HEK293 (cell line): ENCODE results near the gene CD200.
"Not testable (repeated sequence)": the region's sequence is repeated elsewhere in the genome, so short reads cannot be mapped to it uniquely, and the experiment has no call there.

Experiments used
- CTCF ChIA-PET: fragments of 350-600 bp; formaldehyde crosslinking; extraction: SDS; loops from one replicate; lab custom pipeline; 2021; ENCODE audit warnings: antibody characterized with exemption; lab: Yijun Ruan, JAX
- POLR2A ChIA-PET: fragments of 300-600 bp; formaldehyde crosslinking; extraction: SDS; loops from one replicate; lab custom pipeline; 2020; ENCODE audit warnings: antibody characterized with exemption, inconsistent platforms; lab: Yijun Ruan, JAX
- H3K27ac ChIP-seq: fragments of 200-500 bp; sonication (Bioruptor generic); 2 replicates; pipeline ENCODE4 v1.5.1; 2014; ENCODE audit warnings: low read depth, low read length, control low read depth, inconsistent platforms; ENCODE audit errors: extremely low read depth
- H3K36me3 ChIP-seq, 2 experiments: fragments of 200-500 bp in 1 of 2; sonication (Bioruptor generic) in 1 of 2; 1 replicate in 1 of 2; 2 replicates in 1 of 2; pipeline ENCODE4 v1.5.1; 2014 to 2017; ENCODE audit warnings: inconsistent platforms in 2 of 2, low read length in 2 of 2; ENCODE audit not compliant: control insufficient read depth in 2 of 2, insufficient read depth in 1 of 2
- H3K4me1 ChIP-seq: fragments of 200-500 bp; sonication (Bioruptor generic); 2 replicates; pipeline ENCODE4 v1.5.1; 2014; ENCODE audit warnings: mild to moderate bottlenecking, low read length, inconsistent platforms; ENCODE audit not compliant: control insufficient read depth, insufficient read depth
- H3K4me3 ChIP-seq: 2 replicates; pipeline ENCODE4 v1.5.1; 2011; ENCODE audit warnings: low read depth, mild to moderate bottlenecking, control low read depth, low read length, moderate library complexity
- H3K9me3 ChIP-seq: fragments of 200-500 bp; sonication (Bioruptor generic); 2 replicates; pipeline ENCODE4 v1.5.1; 2014; ENCODE audit warnings: low read depth, low read length, inconsistent platforms; ENCODE audit not compliant: control insufficient read depth, insufficient read depth
- BCL11B ChIP-seq: fragments of 450-650 bp; formaldehyde crosslinking; IDR thresholded peaks from 2 replicates; pipeline ENCODE4 v1.5.1; 2016; ENCODE audit warnings: low read depth, missing biosample characterization, missing genetic modification characterization
- FEZF1 ChIP-seq: fragments of 450-650 bp; formaldehyde crosslinking; IDR thresholded peaks from 2 replicates; pipeline ENCODE4 v1.5.1; 2016; ENCODE audit warnings: missing biosample characterization, missing genetic modification characterization
- GLIS1 ChIP-seq: fragments of 450-650 bp; formaldehyde crosslinking; IDR thresholded peaks from 2 replicates; pipeline ENCODE4 v1.5.1; 2016; ENCODE audit warnings: missing biosample characterization, missing genetic modification characterization
- OSR2 ChIP-seq: fragments of 450-650 bp; formaldehyde crosslinking; IDR thresholded peaks from 2 replicates; pipeline ENCODE4 v1.5.1; 2016; ENCODE audit warnings: missing biosample characterization, missing genetic modification characterization
- PRDM6 ChIP-seq: fragments of 450-650 bp; formaldehyde crosslinking; IDR thresholded peaks from 2 replicates; pipeline ENCODE4 v1.5.1; 2017; ENCODE audit warnings: missing biosample characterization, missing genetic modification characterization
- TRIM28 ChIP-seq: IDR thresholded peaks from 2 replicates; pipeline ENCODE4 v1.6.1; 2011; ENCODE audit warnings: low read length, control low read depth, borderline replicate concordance
- ZBTB21 ChIP-seq: fragments of 450-650 bp; formaldehyde crosslinking; IDR thresholded peaks from 2 replicates; pipeline ENCODE4 v1.5.1; 2017; ENCODE audit warnings: missing biosample characterization, missing genetic modification characterization
- ZFP69B ChIP-seq: fragments of 450-650 bp; formaldehyde crosslinking; IDR thresholded peaks from 2 replicates; pipeline ENCODE4 v1.5.1; 2016; ENCODE audit warnings: missing biosample characterization, missing genetic modification characterization
- ZNF140 ChIP-seq: fragments of 450-650 bp; formaldehyde crosslinking; IDR thresholded peaks from 2 replicates; pipeline ENCODE4 v1.5.1; 2016; ENCODE audit warnings: missing biosample characterization, missing genetic modification characterization
- ZNF155 ChIP-seq: fragments of 450-650 bp; formaldehyde crosslinking; IDR thresholded peaks from 2 replicates; pipeline ENCODE4 v1.5.1; 2016; ENCODE audit warnings: missing biosample characterization, missing genetic modification characterization
- ZNF248 ChIP-seq: fragments of 450-650 bp; formaldehyde crosslinking; IDR thresholded peaks from 2 replicates; pipeline ENCODE4 v1.5.1; 2017; ENCODE audit warnings: missing biosample characterization, missing genetic modification characterization
- ZNF416 ChIP-seq: fragments of 450-650 bp; formaldehyde crosslinking; IDR thresholded peaks from 2 replicates; pipeline ENCODE4 v1.5.1; 2016; ENCODE audit warnings: missing biosample characterization, missing genetic modification characterization
- ZNF473 ChIP-seq: fragments of 450-650 bp; formaldehyde crosslinking; IDR thresholded peaks from 2 replicates; pipeline ENCODE4 v1.5.1; 2017; ENCODE audit warnings: missing biosample characterization, missing genetic modification characterization
- ZNF549 ChIP-seq: fragments of 450-650 bp; IDR thresholded peaks from 2 replicates; pipeline ENCODE4 v1.5.1; 2018; ENCODE audit warnings: missing biosample characterization, missing genetic modification characterization, mild to moderate bottlenecking, inconsistent platforms, moderate library complexity
- ZNF626 ChIP-seq: fragments of 450-650 bp; sonication (Bioruptor Pico); formaldehyde crosslinking; IDR thresholded peaks from 2 replicates; pipeline ENCODE4 v1.5.1; 2018; ENCODE audit warnings: missing biosample characterization, missing genetic modification characterization, inconsistent platforms
- ZNF658 ChIP-seq: fragments of 450-650 bp; formaldehyde crosslinking; IDR thresholded peaks from 2 replicates; pipeline ENCODE4; 2016; ENCODE audit warnings: missing biosample characterization, missing genetic modification characterization
- ZNF747 ChIP-seq: fragments of 450-650 bp; formaldehyde crosslinking; IDR thresholded peaks from 2 replicates; pipeline ENCODE4 v1.5.1; 2016; ENCODE audit warnings: missing biosample characterization, missing genetic modification characterization
- ZNF792 ChIP-seq: fragments of 450-650 bp; formaldehyde crosslinking; IDR thresholded peaks from 2 replicates; pipeline ENCODE4 v1.5.1; 2016; ENCODE audit warnings: missing biosample characterization, missing genetic modification characterization
- ZNF843 ChIP-seq: fragments of 450-650 bp; formaldehyde crosslinking; IDR thresholded peaks from 2 replicates; pipeline ENCODE4 v1.5.1; 2016; ENCODE audit warnings: missing biosample characterization, missing genetic modification characterization
- ZSCAN5A ChIP-seq: fragments of 450-650 bp; formaldehyde crosslinking; IDR thresholded peaks from 2 replicates; pipeline ENCODE4 v1.5.1; 2016; ENCODE audit warnings: missing biosample characterization, missing genetic modification characterization
- TF ChIP-seq, protein P1 (sequence below): fragments of 450-650 bp; formaldehyde crosslinking; IDR thresholded peaks from 2 replicates; pipeline ENCODE4 v1.5.1; 2016; ENCODE audit warnings: missing biosample characterization, missing genetic modification characterization, low read depth

The CD200 gene

GRCh38 chr3:112399064-112399463, 66.1 kb downstream of the CD200 start:
- no peak for TF ChIP-seq ZNF843 (tag by site-specific recombination)
- no peak for TF ChIP-seq ZNF747
- TF ChIP-seq ZNF473 (tag by site-specific recombination), result no peak
- no peak for TF ChIP-seq ZNF140 (tag by site-specific recombination)
- no peaks in the 10 kb centered on the region for H3K36me3 ChIP-seq
- H3K4me1 ChIP-seq, result no peaks in the 10 kb centered on the region
- no peaks in the 10 kb centered on the region for H3K9me3 ChIP-seq
- H3K27ac ChIP-seq, result no peak overlapping the region
- ChIA-PET POLR2A (no interaction called here), CTCF (interaction anchor here (0.7 kb wide), 1 partner anchor 1405 kb away, joined by 3 read pairs; no protein-coding TSS in a partner anchor)
- H3K4me3 ChIP-seq, result no peak overlapping the region

- H3K36me3 ChIP-seq, H3K4me1 ChIP-seq, H3K4me3 ChIP-seq, POLR2A ChIA-PET, H3K27ac ChIP-seq, H3K9me3 ChIP-seq: not testable (repeated sequence)
- CTCF ChIA-PET, result interaction anchor here (0.7 kb wide), 1 partner anchor 1406 kb away, joined by 3 read pairs; no protein-coding TSS in a partner anchor
Observed at GRCh38 chr3:112399554-112399953, 66.6 kb downstream of the CD200 start.

GRCh38 chr3:112400317-112400716, 67.4 kb downstream of the CD200 start:
- CTCF ChIA-PET, result interaction anchor here (0.6 kb wide), 1 partner anchor 23 kb away, joined by 3 read pairs; no protein-coding TSS in a partner anchor
- POLR2A ChIA-PET, H3K4me3 ChIP-seq, H3K9me3 ChIP-seq, H3K4me1 ChIP-seq, H3K27ac ChIP-seq, H3K36me3 ChIP-seq: not testable (repeated sequence)

DNA sequence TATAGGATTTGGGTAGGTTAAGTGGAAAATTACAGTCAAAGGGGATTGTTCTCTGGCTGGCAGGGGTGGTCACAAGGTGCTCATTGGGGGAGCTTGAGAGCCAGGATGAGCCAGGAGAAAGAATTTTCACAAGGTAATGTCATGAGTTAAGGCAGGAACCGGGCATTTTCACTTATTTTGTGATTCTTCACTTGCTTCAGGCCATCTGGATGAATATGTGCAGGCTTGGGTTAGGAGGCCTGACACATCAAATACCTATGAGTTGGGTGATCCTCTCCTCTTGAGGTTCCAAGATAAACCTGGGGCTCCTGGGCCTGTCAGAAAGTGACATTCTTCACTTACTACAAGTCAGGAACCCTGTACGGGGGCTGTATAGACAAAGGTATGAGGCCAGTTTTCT, 68.7 kb downstream of the CD200 start:
- POLR2A ChIA-PET, result no interaction called here
- CTCF ChIA-PET, result no interaction called here
- Histone ChIP-seq H3K27ac (no peak overlapping the region), H3K9me3 (no peaks in the 10 kb centered on the region), H3K4me1 (no peaks in the 10 kb centered on the region), H3K36me3 (no peaks in the 10 kb centered on the region)
- TF ChIP-seq ZNF155 (tag by site-specific recombination), result no peak
- no peak for TF ChIP-seq OSR2 (tag by site-specific recombination)
- TF ChIP-seq FEZF1 (tag by site-specific recombination), result no peak
- TF ChIP-seq ZNF248 (tag by site-specific recombination), result no peak
- TF ChIP-seq PRDM6 (tag by site-specific recombination), result no peak
- TF ChIP-seq ZBTB21 (tag by site-specific recombination), result no peak
- TF ChIP-seq BCL11B, result no peak
- no peak for TF ChIP-seq ZSCAN5A (tag by site-specific recombination)
- no peak for TF ChIP-seq ZNF658
- no peak for TF ChIP-seq ZNF626 (tag by site-specific recombination)
- no peak for TF ChIP-seq ZFP69B (tag by site-specific recombination)
- no peak for TF ChIP-seq ZNF549
- TF ChIP-seq ZNF416 (tag by site-specific recombination), result no peak
- TF ChIP-seq ZNF792 (tag by site-specific recombination), result no peak
- TF ChIP-seq, protein P1, sequence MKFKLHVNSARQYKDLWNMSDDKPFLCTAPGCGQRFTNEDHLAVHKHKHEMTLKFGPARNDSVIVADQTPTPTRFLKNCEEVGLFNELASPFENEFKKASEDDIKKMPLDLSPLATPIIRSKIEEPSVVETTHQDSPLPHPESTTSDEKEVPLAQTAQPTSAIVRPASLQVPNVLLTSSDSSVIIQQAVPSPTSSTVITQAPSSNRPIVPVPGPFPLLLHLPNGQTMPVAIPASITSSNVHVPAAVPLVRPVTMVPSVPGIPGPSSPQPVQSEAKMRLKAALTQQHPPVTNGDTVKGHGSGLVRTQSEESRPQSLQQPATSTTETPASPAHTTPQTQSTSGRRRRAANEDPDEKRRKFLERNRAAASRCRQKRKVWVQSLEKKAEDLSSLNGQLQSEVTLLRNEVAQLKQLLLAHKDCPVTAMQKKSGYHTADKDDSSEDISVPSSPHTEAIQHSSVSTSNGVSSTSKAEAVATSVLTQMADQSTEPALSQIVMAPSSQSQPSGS (tag by site-specific recombination), result no peak
- no peak for TF ChIP-seq GLIS1 (tag by site-specific recombination)
- no peak for TF ChIP-seq TRIM28
- TF ChIP-seq, all 188 proteins: peak for 0
- H3K4me3 ChIP-seq, result no peak overlapping the region
